Measurements from ENCODE around the gene CEACAM1.
"Not testable (repeated sequence)": the region's sequence is repeated elsewhere in the genome, so short reads cannot be mapped to it uniquely, and the experiment has no call there.

CEACAM1 gene

DNA sequence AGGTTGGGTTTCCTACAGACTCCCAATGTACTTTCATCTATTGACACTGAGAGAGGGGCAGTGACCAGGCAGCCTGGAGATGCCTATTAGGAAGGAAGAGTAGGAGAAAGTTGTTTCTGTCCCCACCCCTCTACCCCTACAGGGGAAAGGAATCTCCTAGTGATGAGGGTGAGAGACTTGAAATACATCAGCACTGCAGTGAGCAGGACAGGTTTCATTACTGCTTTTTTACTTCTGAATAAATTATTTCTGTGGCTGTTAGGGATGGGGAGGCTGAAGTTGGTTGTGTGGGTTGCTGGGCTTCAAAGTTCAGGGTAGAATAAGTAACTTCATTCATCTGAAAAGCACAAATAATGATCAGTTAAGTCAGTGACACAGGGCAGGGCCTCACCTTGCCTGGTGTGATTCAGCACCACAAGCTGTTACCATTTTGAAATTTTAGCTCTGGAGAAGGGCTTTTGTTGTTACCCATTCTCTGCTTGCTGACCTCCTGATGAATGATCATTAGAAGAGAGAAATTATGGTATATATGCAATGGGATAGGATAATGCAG lies 19.3 kb downstream of the CEACAM1 start:
- no peak for DNase-seq

DNA sequence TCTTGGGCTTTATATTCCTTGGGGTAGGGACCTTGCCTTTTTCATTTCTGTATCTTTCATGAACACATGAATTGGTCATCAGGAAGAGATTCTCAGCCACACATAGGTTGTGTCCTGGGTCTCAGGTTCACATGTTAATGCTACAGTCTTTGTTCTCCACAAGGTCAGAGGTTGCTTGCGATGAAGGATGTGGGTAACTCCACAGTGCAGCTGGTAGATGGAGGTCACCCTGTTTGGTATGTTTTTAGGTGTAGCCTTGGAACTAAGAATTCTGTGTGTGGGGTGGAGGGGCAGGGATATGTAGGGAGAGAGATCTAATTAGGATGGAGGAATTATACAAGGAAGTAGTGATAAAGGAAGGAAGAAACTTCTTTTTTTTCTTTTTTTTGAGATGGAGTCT lies 23.2 kb downstream of the CEACAM1 start:
- no peak for DNase-seq

DNA sequence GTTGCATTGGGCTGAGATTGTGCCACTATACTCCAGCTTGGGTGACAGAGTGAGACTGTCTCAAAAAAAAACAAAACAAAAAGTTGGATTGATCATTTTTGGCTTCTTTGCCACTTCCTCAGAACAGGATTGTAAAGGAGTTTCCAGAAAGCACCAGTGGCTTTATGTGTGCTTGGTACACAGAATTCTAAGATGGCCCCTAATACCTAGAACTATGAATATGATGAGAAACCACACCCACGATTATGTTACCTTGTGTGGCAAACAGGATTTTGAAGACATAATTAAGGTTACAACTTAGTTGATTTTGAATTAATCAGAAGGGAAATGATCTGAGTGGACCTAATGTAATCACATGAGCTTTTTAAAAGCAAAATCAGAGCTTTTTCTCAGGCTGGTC lies 26.5 kb downstream of the CEACAM1 start:
- no peak for DNase-seq

DNA sequence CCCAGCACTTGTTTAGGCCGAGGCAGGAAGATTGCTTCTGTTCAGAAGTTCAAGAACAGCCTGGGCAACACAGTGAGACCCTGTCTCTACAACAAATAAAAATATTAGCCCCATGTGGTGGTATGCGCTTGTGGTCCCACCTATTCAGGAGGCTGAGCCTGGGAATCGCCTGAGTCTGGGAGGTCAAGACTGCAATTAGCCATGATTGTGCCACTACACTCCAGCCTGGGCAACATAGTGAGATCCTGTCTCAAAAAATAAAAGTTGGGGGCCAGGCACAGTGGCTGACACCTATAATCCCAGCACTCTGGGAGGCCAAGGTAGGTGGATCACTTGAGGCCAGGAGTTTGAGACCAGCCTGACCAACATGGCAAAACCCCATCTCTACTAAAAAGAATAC lies 27.0 kb downstream of the CEACAM1 start:
- not testable (repeated sequence) for DNase-seq

DNA sequence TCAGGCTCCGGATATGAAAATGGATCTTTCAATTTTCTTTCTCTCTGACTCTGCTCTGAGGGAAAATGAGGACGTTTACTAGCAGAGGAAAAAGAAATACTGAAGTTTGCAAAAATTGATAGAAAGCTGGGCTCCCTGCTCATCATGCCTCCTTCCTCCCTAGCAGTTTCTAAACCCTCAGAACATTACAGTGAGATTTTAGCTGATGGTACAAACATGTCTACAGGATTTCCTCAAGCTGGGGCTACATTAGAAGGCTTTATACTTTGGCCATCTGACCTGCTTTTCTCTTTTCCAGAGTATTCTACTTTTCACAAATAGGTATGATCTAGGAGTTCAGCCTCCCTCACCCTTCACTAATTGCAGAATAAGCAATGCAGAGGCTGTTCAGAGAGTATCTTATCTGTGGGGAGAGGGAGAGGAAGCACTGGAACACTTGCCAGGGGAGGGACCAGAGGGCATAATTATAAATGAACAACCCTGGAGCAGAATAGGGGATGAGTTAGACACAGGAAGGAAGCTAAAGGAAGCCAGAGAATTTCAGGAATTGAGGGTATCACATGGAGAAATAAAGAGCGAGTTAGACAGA lies 30.0 kb downstream of the CEACAM1 start:
- DNase-seq, result peak; percentile 10

DNA sequence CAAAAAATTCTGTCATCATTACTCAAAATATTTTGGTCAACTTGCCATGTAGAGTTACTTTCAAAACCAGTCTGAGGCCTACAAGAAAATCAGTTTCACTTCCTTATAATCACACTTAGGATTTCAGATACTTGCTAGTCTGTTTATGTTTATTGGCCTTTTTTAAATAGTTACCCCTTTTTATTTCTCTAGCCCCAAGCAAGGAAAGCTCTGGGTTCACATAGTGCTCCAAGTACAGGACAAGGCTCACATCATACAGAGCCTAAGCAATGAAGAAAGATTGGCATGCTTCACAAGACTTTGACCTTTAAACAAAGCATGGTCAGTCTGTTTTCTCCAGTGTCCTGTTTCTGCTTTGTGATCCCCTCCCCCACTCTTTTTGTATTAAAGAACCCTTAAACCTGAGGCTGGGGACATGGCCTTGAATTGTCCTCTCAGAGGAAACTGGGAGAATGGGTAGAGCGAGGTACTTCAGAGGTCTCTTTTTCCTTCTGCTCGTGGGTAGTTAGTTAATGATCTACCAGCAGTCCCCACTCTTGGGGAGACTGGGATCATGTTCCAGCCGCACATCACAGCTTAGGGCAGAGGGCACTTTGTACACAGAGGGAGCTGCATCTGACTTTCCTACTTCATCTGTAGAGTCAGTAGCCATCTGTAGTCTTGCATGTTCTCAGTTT lies 30.7 kb downstream of the CEACAM1 start:
- DNase-seq, result no peak

DNA sequence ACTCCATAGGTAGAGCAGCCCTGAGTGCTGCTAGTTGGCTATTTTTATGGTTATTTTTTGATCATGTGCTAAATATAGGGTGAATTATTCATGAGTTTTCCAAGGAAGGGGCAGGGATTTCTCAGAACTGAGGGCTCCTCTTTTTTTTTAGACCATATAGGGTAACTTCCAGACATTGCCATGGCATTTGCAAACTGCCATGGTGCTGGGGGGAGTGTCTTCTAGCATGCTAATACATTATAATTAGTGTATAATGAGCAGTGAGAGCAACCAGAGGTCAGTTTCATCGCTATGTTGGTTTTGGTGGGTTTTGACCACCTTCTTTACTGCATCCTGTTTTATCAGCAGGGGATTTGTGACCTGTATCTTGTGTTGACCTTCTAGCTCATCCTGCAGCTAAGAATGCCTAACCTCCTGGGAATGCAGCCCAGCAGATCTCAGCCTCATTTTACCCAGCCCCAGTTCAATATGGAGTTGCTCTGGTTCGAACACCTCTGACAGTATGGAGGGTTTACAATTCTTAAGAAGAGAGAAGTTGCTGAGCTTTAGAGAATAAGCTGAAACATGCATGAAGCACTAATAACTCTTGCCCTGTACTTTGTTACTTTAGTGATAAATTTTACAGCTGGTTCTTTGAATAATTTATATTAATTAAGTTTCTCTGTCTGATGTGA lies 31.7 kb downstream of the CEACAM1 start:
- no peak for DNase-seq

DNA sequence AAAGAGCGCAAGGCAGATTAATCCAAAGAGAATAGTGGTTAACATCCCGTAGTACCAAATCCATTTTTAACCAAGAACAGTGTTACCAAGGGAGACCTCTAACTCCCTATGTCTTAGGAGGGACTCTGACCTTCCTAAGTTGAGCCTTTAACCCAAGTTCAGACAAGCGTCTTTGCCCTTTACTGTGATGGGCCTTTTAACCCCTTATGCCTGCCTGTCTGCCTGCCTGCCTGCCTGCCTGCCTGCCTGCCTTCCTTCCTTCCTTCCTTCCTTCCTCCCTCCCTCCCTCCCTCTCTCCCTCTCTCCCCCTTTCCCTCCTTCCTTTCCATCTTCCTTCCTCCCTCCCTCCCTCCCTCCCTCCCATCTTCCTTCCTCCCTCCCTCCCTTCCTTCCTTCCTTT lies 32.6 kb downstream of the CEACAM1 start:
- DNase-seq, result no peak

DNA sequence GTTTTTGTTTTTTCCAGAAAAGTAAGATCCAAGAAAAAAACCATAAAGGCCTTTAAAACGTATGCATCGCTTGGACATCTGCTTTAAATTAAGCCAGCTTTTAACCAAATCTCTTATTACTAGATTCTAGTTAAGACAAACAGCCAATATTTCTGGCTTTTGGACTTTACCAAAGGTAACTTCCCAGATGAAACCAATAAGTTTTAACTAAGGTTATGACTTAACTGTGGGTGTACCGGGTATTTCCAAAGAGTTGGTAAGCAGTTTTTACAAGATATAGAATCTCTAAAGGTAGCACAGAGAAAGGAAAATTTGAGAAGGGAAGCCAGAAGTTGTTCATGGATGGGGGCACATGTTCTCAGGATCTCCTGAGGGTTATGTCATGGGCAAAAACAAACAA lies 34.0 kb downstream of the CEACAM1 start:
- no peak for DNase-seq

DNA sequence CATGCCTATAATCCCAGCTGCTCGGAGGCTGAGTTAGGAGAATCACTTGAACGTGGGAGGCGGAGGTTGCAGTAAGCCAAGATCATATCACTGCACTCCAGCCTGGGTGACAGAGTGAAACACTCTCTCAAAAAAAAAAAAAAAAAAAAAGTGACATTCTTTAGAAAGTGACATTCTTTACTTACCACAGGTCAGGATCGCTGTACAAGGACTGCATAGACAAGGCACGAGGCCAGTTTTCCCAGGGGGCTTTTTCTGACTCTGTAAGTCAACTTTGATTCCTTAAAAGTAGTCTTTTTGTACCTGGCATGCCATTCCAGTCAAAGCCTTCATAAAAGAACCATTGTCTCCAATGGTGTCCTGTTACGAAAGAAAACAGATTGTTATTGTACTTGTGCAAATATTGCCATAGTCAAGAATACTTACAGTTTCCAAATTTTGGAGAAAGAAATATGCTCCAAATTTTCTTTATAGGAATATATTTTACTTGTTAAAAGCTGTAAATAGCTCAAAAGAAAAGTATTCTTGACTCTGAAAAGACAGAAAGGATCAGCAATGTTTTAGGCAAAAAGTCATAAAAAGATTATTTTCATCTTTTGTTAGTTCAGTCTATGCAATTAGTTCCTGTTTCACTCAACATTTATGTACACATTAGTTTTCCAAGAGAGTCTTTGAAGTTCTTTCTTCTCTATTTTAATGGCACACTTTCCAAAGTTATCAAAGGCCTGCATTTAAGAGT lies 39.3 kb downstream of the CEACAM1 start:
- DNase-seq, result peak; percentile 79

DNA sequence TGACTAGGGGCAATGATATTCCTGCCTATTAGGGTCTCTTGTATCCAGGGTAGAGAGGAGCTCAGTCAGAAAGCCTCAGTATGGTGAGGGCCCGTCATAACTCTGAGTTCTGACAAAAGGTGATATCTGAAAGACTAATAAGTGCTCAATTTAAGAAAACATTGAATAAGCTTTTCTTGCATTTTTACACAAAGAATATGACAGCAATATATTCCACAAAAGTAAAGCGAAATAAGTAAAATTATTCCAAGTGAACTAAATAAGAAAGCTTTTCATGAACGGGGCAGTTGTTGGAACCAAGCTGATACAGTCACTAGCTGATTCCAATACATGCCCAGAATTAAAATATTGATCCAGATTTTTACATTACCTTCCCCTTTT lies 40.5 kb downstream of the CEACAM1 start:
- DNase-seq, result no peak

DNA sequence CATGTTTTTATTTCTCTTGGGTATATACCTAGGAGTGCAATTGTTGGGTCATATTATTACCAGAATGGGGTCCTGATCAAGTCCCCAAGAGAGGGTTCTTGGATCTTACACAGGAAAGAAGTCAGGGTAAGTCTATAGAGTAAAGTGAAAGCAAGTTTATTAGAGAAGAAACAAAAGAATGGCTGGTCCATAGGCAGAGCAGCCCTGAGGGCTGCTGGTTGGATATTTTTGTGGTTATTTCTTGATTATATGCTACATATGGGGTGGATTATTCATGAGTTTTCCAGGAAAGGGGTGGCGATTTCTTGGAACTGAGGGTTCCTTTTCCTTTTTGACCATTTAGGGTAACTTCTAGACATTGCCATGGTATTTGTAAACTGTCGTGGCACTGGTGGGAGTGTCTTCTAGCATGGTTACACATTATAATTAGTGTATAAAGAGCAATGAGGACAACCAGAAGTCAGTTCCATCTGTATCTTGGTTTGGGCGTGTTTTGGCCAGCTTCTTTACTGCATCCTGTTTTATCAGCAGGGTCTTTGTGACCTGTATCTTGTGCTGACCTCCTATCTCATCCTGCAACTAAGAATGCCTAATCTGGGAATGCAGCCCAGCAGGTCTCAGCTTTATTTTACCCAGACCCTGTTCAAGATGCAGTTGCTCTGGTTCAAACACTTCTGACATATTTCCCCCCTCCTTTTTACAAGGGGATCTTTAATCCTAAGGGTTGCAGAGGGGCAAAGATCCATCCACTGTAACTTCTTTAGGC lies 41.1 kb downstream of the CEACAM1 start:
- DNase-seq, result no peak

DNA sequence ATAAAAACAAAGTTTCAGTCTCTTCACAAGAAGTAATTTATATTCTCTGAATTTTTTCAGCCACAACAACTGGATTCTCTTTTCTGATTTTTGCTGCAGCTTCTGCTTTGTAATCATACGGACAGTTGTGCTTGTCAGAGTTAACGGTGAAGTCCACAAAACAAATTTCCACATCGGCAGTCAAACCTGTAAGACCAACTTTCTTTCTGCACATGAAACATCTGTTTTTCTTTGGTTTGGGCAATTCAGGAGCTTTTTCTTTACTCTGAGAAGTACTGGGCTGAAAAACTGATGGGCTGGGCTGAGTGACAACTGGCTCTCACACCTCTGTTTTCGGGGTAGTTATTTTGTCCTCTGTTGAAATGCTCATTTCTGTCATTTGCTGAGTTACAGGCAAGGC lies 43.2 kb downstream of the CEACAM1 start:
- DNase-seq, result not testable (repeated sequence)

DNA sequence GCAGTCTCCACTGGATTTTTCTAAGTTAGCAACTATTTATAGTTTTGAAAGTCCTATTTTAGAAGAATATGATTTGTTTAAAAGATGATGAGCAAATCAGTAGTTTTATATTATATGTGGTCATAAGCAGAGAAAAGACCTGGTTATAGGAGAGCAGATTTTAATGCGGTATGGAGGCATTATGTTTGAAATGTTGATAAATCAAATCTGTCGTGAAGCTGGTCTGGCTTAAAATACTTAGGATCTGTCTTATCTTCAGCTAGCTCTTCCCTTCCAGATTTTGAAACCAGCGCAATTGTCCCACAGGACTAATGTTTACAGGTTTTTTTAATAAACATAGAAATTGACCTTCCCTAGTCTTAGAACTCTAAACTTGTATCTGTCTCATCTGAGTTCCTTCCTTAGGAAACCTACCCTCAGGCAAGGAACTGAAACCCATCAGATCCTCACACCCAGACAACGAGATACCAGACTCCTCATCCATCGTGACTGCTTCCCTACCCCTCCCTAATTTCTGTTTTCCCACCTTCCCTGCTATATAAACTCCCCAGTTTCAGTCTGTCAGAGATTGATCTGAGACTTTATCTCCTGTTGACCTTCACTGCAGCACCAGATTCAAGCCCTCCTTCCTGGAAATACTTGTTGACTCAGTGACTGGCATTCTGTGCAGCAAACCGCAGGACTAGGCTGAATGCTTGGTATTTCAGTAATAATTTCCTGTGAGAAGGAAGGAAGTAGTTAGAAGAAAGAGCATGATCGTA lies 47.8 kb downstream of the CEACAM1 start:
- DNase-seq, result no peak

DNA sequence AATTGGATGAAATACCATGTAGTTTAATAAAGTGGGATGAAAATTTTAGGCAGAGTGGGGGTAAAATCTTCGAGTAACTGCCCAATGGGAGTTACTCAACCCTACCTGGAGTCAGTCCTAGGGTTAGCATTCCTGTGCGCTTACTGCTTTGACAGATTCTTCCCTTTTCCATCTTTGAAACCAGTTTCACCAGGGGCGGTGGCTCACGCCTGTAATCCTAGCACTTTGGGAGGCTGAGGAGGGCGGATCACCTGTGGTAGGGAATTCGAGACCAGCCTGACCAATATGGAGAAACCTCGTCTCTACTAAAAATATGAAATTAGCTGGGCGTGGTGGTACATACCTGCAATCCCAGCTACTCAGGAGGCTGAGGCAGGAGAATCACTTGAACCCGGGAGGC lies 48.5 kb downstream of the CEACAM1 start:
- no peak for DNase-seq

DNA sequence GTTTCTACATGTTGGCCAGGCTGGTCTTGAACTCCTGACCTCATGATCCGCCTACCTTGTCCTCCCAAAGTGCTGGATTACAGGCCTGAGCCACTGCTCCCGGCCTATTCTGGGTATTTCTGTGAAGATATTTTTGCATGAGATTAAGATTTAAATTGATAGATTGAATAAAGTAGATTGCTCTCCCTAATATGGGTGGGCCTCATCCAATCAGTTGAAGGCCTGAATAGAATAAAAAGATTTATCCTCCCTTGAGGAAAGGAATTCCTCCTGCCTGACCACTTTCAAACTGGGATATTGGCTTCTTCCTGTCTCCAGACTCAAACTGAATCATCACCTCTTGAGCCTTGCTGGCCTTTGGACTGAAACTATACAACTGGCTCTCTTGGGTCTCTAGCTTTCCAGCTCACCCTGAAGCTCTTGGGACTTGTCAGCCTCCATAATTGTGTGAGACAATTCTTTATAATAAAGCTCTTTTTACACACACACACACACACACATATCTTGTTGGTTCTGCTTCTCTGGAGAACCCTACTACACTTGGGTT lies 49.4 kb downstream of the CEACAM1 start:
- DNase-seq, result no peak

DNA sequence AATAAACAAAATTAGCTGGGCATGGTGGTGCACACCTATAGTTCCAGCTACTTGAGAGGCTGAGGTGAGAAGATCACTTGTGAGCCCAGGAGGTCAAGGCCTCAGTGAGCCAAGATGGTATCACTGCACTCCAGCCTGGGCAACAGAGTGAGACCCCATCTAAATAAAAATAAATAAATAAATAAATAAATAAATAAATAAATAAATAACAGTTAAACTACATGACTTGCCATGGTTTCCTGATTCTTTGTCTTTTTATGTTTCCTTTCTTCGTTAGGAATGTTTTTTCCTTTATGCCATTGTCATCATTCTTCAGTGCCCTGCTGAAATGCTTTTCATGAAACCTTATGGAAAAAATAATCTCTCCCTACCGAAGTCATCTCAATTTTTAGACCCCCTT lies 50.3 kb downstream of the CEACAM1 start:
- no peak for DNase-seq

DNA sequence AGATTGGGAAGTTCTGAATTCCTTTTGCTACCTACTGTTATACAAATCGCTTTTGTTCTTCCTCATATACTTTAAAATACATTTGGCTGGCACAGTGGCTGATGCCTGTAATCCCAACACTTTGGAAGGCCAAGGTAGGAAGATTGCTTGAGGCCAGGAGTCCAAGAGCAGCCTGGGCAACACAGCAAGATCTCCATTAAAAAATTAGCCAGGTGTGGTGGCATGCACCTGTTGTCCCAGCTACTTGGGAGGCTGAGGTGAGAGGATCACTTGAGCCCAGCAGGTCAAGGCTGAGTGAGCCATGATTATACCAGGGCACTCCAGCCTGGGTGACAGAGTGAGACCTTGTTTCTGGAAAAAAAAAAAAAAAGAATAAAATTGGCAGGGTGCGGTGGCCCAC lies 51.2 kb downstream of the CEACAM1 start:
- DNase-seq, result no peak

DNA sequence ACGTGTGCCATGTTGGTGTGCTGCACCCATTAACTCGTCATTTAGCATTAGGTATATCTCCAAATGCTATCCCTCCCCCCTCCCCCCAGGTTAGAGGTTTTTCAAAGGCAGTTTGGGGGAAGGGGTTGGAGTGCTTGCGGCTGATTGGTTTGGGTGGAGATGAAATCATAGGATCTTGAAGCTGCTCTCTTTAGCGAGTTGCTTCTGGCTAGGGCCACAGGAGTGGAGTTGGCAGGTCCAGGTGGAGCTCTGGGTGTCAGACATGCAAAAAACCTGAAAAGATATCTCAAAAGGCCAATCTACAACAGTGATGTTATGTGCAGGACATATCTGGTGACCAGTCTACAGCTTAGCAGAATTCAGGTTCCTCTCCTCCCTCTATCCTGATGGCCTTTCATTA lies 52.9 kb downstream of the CEACAM1 start:
- DNase-seq, result no peak

DNA sequence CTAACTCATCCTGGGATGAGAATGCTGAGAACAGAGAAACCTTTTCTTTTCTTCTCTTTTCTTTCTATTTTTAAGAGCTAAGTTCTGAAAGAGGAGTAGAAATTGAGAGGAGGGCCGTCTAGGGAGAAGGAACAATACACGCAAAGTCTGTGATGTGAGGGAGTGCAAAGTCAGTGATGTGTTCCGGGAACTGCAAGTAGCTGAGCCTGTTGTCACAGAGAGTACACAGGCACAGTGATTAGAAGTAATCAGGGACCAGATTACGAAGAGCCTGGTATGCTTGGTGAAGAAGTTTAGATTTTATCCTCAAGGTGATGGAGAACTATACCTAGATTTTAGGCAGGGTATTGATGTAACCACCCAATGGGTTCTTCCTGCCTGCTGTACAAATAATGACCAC lies 53.5 kb downstream of the CEACAM1 start:
- DNase-seq, result no peak

DNA sequence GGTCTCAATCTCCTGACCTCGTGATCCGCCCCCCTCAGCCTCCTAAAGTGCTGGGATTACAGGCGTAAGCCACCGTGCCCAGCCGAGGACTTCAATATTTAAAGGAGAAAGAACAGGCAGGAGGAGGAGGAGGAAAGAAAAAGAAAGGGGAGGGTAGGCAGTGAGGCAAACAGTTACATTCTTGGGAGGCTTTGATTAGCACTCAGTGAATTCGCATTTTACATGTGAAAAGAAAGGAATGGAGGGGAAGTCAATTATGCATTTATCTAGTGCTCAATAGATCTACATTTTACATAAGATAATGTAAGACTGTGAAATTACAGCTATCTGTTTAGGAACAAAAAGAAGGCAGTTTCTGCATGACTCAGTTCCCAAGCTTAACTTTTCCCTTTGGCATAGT lies 54.6 kb downstream of the CEACAM1 start:
- DNase-seq, result no peak

Measured in NCI-H69 (cell line).